Measurements from ENCODE around the gene RGPD6. TPM values are rescaled to one million over a fixed set of nuclear protein-coding genes. Genes with fewer than 3 reads are reported as not detected.
"Not testable (repeated sequence)": the region's sequence is repeated elsewhere in the genome, so short reads cannot be mapped to it uniquely, and the experiment has no call there.

The RGPD6 gene
- total RNA-seq, 4 donors from 2014 or later, result 40.0 to 107 (median 56.9) TPM

DNA sequence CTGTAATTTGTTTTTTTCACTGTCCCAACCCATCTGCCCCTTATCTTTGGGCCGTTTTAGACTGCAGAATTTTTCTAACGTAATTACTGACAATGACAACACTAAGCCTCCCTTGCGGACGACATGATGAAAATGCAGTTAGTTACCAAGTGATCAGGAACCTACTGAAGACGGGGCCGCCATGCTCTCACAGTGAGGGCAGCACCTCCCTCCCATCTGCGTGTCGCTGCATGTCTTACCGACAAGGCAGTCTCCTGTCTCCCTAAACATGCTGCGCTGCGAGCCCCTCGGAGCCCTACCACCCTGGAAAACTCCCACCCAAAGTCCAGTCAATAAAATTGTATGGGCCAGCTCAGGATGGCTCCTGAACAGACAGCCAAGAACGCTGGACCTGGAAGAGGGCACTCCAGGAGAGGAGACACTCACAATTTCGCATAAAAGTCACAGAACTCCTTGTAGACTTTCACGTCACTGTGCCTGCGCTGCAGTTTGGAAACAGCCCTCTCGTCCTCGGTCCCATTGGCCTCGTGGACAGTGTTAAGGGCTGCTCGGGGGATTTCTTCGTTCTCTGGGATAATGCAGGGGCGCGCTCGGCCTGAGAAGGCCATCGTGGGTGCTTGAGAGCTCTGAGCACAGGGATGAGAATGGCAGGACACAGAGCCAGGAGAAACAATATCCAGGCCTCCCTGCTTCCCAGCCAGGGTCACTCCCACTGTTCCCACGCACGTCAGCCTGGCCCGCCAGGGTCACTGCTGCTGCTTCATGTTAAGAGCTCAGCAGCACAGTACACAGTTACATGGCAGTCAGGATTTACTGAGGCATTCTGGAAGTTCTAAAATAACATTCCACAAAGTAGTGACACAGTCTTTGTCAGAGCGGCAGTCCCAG, 104.6 kb downstream of the RGPD6 start, which contains the start of gene LIMS4:
Gene LIMS4, minus strand, starts transcription at position 646 of the 888 bp plus-strand sequence. Its CDS starts 38 bp downstream, at position 608.
- H3K36me3 ChIP-seq; H3K27me3 ChIP-seq; H3K4me3 ChIP-seq; H3K4me1 ChIP-seq; DNase-seq (ENCODE audit: low spot score in 2 of 2); H3K9me3 ChIP-seq; H3K27ac ChIP-seq: not testable (repeated sequence)
- no CpG with 5 or more reads among the region's 29 CpGs for WGBS

GRCh38 chr2:110468921-110469320, 108.1 kb downstream of the RGPD6 start:
- WGBS, result no CpG with 5 or more reads among the region's 7 CpGs
- not testable (repeated sequence) for H3K27me3 ChIP-seq; H3K4me3 ChIP-seq; DNase-seq (ENCODE audit: low spot score in 2 of 2); H3K4me1 ChIP-seq; H3K36me3 ChIP-seq; H3K9me3 ChIP-seq; H3K27ac ChIP-seq

- no CpG with 5 or more reads among the region's 8 CpGs for WGBS
- H3K27ac ChIP-seq; H3K4me1 ChIP-seq; H3K36me3 ChIP-seq; H3K4me3 ChIP-seq; H3K9me3 ChIP-seq; H3K27me3 ChIP-seq; DNase-seq (ENCODE audit: low spot score in 2 of 2): not testable (repeated sequence)
Observed at GRCh38 chr2:110465312-110465711, 111.7 kb downstream of the RGPD6 start.

Other genes starting within 250 kb of the RGPD6 start
- gene LIMS4, start 104.4 kb downstream of the RGPD6 start, total RNA-seq, result not detected
- 1 to 10 TPM; 1.2 to 7.7 (median 3.2) TPM for gene BUB1, start 100.8 kb upstream of the RGPD6 start, total RNA-seq
- gene ACOXL, start 155.4 kb upstream of the RGPD6 start, total RNA-seq, result under 1 TPM in 1 of 4 donors, not detected in 3; 0.64 TPM